ENCODE data around the gene DAB1.

Gene DAB1

GRCh38 chr1:57304591-57304990 lies 119.3 kb downstream of the DAB1 start:
- no peak for DNase-seq (ENCODE audit: low read depth in 1 of 2, low spot score in 1 of 2)
- Histone ChIP-seq H3K4me3 (replicated peaks; ENCODE audit: insufficient read depth, low read length) (no peak overlapping the region), H3K27ac (replicated peaks) (no peak overlapping the region), H3K27me3 (ENCODE audit: insufficient read depth, poor library complexity, severe bottlenecking) (no peaks in the 10 kb centered on the region)
- TF ChIP-seq GABPA (IDR thresholded peaks at IDR 0.05; ENCODE audit: low read depth) = no peak
- TF ChIP-seq POLR2AphosphoS5 (IDR thresholded peaks at IDR 0.05; ENCODE audit: low read depth) = no peak

- DNase-seq (ENCODE audit: low read depth in 1 of 2, low spot score in 1 of 2) = no peak
- H3K27me3 ChIP-seq (ENCODE audit: insufficient read depth, poor library complexity, severe bottlenecking) = no peaks in the 10 kb centered on the region
- no peak overlapping the region for H3K27ac ChIP-seq (replicated peaks)
- TF ChIP-seq GABPA (IDR thresholded peaks at IDR 0.05; ENCODE audit: low read depth) = no peak
- TF ChIP-seq SPI1 (IDR thresholded peaks at IDR 0.05; ENCODE audit: borderline replicate concordance, low read depth) = no peak
- no peak for TF ChIP-seq CTCF (IDR thresholded peaks at IDR 0.05; ENCODE audit: insufficient read depth, low read length)
- TF ChIP-seq REST (IDR thresholded peaks at IDR 0.05; ENCODE audit: insufficient replicate concordance, low read depth) = no peak
- no peak for TF ChIP-seq POLR2AphosphoS5 (IDR thresholded peaks at IDR 0.05; ENCODE audit: low read depth)
- no peak overlapping the region for H3K4me3 ChIP-seq (replicated peaks; ENCODE audit: insufficient read depth, low read length)
These were observed 120.9 kb downstream of the DAB1 start for GRCh38 chr1:57302812-57303596.

GRCh38 chr1:57300186-57300585 lies 123.7 kb downstream of the DAB1 start:
- Histone ChIP-seq H3K27me3 (ENCODE audit: insufficient read depth, poor library complexity, severe bottlenecking) (no peaks in the 10 kb centered on the region), H3K4me3 (replicated peaks; ENCODE audit: insufficient read depth, low read length) (no peak overlapping the region), H3K27ac (replicated peaks) (no peak overlapping the region)
- TF ChIP-seq CTCF (IDR thresholded peaks at IDR 0.05; ENCODE audit: insufficient read depth, low read length) (no peak), POLR2AphosphoS5 (IDR thresholded peaks at IDR 0.05; ENCODE audit: low read depth) (no peak), SPI1 (IDR thresholded peaks at IDR 0.05; ENCODE audit: borderline replicate concordance, low read depth) (no peak), GABPA (IDR thresholded peaks at IDR 0.05; ENCODE audit: low read depth) (no peak), REST (IDR thresholded peaks at IDR 0.05; ENCODE audit: insufficient replicate concordance, low read depth) (no peak)
- DNase-seq (ENCODE audit: low read depth in 1 of 2, low spot score in 1 of 2) = no peak

GRCh38 chr1:57296726-57297250 lies 127.1 kb downstream of the DAB1 start:
- TF ChIP-seq CTCF (IDR thresholded peaks at IDR 0.05; ENCODE audit: insufficient read depth, low read length) (no peak), REST (IDR thresholded peaks at IDR 0.05; ENCODE audit: insufficient replicate concordance, low read depth) (no peak), SPI1 (IDR thresholded peaks at IDR 0.05; ENCODE audit: borderline replicate concordance, low read depth) (no peak), GABPA (IDR thresholded peaks at IDR 0.05; ENCODE audit: low read depth) (no peak), POLR2AphosphoS5 (IDR thresholded peaks at IDR 0.05; ENCODE audit: low read depth) (no peak)
- no peak overlapping the region for H3K27ac ChIP-seq (replicated peaks)
- DNase-seq (ENCODE audit: low read depth in 1 of 2, low spot score in 1 of 2) = no peak
- no peak overlapping the region for H3K4me3 ChIP-seq (replicated peaks; ENCODE audit: insufficient read depth, low read length)
- no peaks in the 10 kb centered on the region for H3K27me3 ChIP-seq (ENCODE audit: insufficient read depth, poor library complexity, severe bottlenecking)

Measured in HL-60 (cell line).